ENCODE results near the gene PIAS1.
"Not testable (repeated sequence)": the region's sequence is repeated elsewhere in the genome, so short reads cannot be mapped to it uniquely, and the experiment has no call there.

The PIAS1 gene

GRCh38 chr15:68231102-68231818 is 177.1 kb downstream of the PIAS1 start:
- TF ChIP-seq CTCF (conservative IDR thresholded peaks at IDR 0.05; ENCODE audit: low read depth, low read length), result no peak
- no peaks in the 10 kb centered on the region for H3K27me3 ChIP-seq (ENCODE audit: insufficient read depth, low read depth)
- H3K4me2 ChIP-seq, result no peak overlapping the region

GRCh38 chr15:68232449-68232848 is 178.3 kb downstream of the PIAS1 start:
- Histone ChIP-seq H3K4me2 (no peak overlapping the region), H3K79me2 (ENCODE audit: insufficient read depth, low read depth) (peaks cover 18% of the 10 kb centered on the region), H3K9ac (no peak overlapping the region), H3K27me3 (ENCODE audit: insufficient read depth, low read depth) (no peaks in the 10 kb centered on the region), H3K36me3 (ENCODE audit: insufficient read depth) (no peaks in the 10 kb centered on the region), H3K4me1 (ENCODE audit: low read depth, poor library complexity, severe bottlenecking) (peaks cover 27% of the 10 kb centered on the region), H2AFZ (ENCODE audit: low read depth) (no peak overlapping the region), H3K4me3 (IDR thresholded peaks at IDR 0.05; ENCODE audit: insufficient read depth, low read depth, low read length) (no peak overlapping the region), H4K20me1 (ENCODE audit: insufficient read depth) (no peaks in the 10 kb centered on the region), H3K27ac (no peak overlapping the region)
- no peak for TF ChIP-seq CTCF (conservative IDR thresholded peaks at IDR 0.05; ENCODE audit: low read depth, low read length)

More at GRCh38 chr15:68231102-68231818, 177.1 kb downstream of the PIAS1 start:
- H3K79me2 ChIP-seq (ENCODE audit: insufficient read depth, low read depth), result peaks cover 30% of the 10 kb centered on the region
- H2AFZ ChIP-seq (ENCODE audit: low read depth), result no peak overlapping the region; the same call in 1 of the 2 replicates
- H3K9ac ChIP-seq, result no peak overlapping the region; the same call in 1 of the 2 replicates
- no peak overlapping the region for H3K4me3 ChIP-seq (IDR thresholded peaks at IDR 0.05; ENCODE audit: insufficient read depth, low read depth, low read length)
- H4K20me1 ChIP-seq (ENCODE audit: insufficient read depth), result no peaks in the 10 kb centered on the region
- H3K27ac ChIP-seq, result no peak overlapping the region
- H3K4me1 ChIP-seq (ENCODE audit: low read depth, poor library complexity, severe bottlenecking), result peaks cover 37% of the 10 kb centered on the region
- no peaks in the 10 kb centered on the region for H3K36me3 ChIP-seq (ENCODE audit: insufficient read depth)

GRCh38 chr15:68232937-68233336 is 178.8 kb downstream of the PIAS1 start:
- H3K9ac ChIP-seq, result no peak overlapping the region
- H3K4me1 ChIP-seq (ENCODE audit: low read depth, poor library complexity, severe bottlenecking), result peaks cover 27% of the 10 kb centered on the region
- peaks cover 13% of the 10 kb centered on the region for H3K79me2 ChIP-seq (ENCODE audit: insufficient read depth, low read depth)
- no peaks in the 10 kb centered on the region for H3K36me3 ChIP-seq (ENCODE audit: insufficient read depth)
- no peak for TF ChIP-seq CTCF (conservative IDR thresholded peaks at IDR 0.05; ENCODE audit: low read depth, low read length)
- H3K27ac ChIP-seq, result no peak overlapping the region
- no peak overlapping the region for H2AFZ ChIP-seq (ENCODE audit: low read depth)
- no peaks in the 10 kb centered on the region for H4K20me1 ChIP-seq (ENCODE audit: insufficient read depth)
- no peak overlapping the region for H3K4me2 ChIP-seq
- H3K27me3 ChIP-seq (ENCODE audit: insufficient read depth, low read depth), result no peaks in the 10 kb centered on the region
- no peak overlapping the region for H3K4me3 ChIP-seq (IDR thresholded peaks at IDR 0.05; ENCODE audit: insufficient read depth, low read depth, low read length)

GRCh38 chr15:68234060-68234459 is 179.9 kb downstream of the PIAS1 start:
- Histone ChIP-seq H3K4me3 (IDR thresholded peaks at IDR 0.05; ENCODE audit: insufficient read depth, low read depth, low read length) (no peak overlapping the region), H3K79me2 (ENCODE audit: insufficient read depth, low read depth) (peaks cover 2% of the 10 kb centered on the region; the same call in 1 of the 2 replicates), H2AFZ (ENCODE audit: low read depth) (no peak overlapping the region), H3K36me3 (ENCODE audit: insufficient read depth) (no peaks in the 10 kb centered on the region), H3K4me2 (no peak overlapping the region), H3K9ac (no peak overlapping the region), H3K27me3 (ENCODE audit: insufficient read depth, low read depth) (no peaks in the 10 kb centered on the region), H3K4me1 (ENCODE audit: low read depth, poor library complexity, severe bottlenecking) (peaks cover 38% of the 10 kb centered on the region), H4K20me1 (ENCODE audit: insufficient read depth) (no peaks in the 10 kb centered on the region), H3K27ac (no peak overlapping the region)
- no peak for TF ChIP-seq CTCF (conservative IDR thresholded peaks at IDR 0.05; ENCODE audit: low read depth, low read length)

- H3K27ac ChIP-seq; H2AFZ ChIP-seq (ENCODE audit: low read depth); H3K4me2 ChIP-seq; H3K4me3 ChIP-seq (IDR thresholded peaks at IDR 0.05; ENCODE audit: insufficient read depth, low read depth, low read length); H3K9ac ChIP-seq; H3K36me3 ChIP-seq (ENCODE audit: insufficient read depth); H4K20me1 ChIP-seq (ENCODE audit: insufficient read depth); H3K79me2 ChIP-seq (ENCODE audit: insufficient read depth, low read depth); H3K27me3 ChIP-seq (ENCODE audit: insufficient read depth, low read depth): not testable (repeated sequence)
- peaks cover 42% of the 10 kb centered on the region for H3K4me1 ChIP-seq (ENCODE audit: low read depth, poor library complexity, severe bottlenecking)
Measured at GRCh38 chr15:68234520-68234919, 180.4 kb downstream of the PIAS1 start.
